Activated gamma-delta T cell treated with anti-CD3 and anti-CD28 coated beads, Interleukin-2, amount 50 U/mL, for 16 hours (primary cell): Measurements from ENCODE around the gene DAD1.

Experiments
- DNase-seq: peaks from one replicate; pipeline ENCODE4 v3.0.0-alpha.2; 2020; ENCODE audit warnings: low read depth

The DAD1 gene

GRCh38 chr14:22517117-22517720 is 71.8 kb downstream of the DAD1 start:
- no peak for DNase-seq

GRCh38 chr14:22515929-22516328 is 73.1 kb downstream of the DAD1 start:
- no peak for DNase-seq
